ENCODE results near the gene SOX13.

Gene SOX13

DNA sequence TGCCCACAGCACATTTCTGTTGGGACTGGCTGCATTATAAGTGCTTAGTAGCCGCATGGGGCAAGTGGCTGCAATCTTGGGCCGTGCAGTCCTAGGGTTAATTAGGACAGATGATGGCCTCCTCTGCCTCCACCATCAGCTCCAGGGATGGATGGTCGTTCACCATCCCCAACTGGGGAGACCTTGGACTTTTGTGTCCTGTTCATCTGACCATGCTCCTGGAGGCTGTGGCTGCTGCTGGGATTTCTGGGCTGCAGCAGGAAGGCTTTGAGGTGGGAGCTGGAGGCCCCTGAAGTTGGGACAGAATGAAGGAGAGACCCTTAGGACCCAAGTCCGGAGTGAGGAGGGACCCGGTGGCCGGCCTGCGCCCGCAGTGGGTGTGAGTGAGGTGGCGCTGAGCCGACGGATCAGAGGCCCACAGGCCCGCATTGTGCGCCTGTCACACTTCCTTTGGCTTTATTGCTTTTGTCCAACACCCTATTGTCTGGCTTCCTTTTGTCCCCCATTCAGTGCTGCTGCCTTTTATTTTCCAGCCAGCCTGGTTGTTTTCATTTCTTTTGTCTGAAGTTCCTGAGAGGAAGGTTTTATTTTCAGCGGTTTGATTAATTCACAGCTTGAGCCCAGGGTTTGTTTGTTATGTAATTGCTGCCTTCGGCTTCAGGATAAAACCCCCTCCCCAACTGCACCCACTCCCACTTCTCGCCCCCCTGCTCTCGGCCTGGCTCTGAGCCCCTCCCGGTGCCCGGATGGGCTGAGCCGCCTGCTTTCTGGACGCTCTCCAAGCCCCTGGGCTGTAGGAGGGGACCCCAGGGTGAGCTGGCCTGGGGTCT lies 35.6 kb downstream of the SOX13 start:
- H4K20me1 ChIP-seq (ENCODE audit: control insufficient read depth, insufficient read depth, low read depth, low read length), result no peaks in the 10 kb centered on the region
- H3K27ac ChIP-seq (ENCODE audit: low read depth, low read length), result no peak overlapping the region
- no peaks in the 10 kb centered on the region for H3K79me2 ChIP-seq (ENCODE audit: control insufficient read depth, low read length)
- no peaks in the 10 kb centered on the region for H3K4me1 ChIP-seq (ENCODE audit: control insufficient read depth, low read length)
- peaks cover 3% of the 10 kb centered on the region; the same call in 1 of the 2 replicates for H3K27me3 ChIP-seq (ENCODE audit: control insufficient read depth, low read length)
- no peaks in the 10 kb centered on the region for H3K9me2 ChIP-seq (replicated peaks; ENCODE audit: control insufficient read depth, low read length)
- H3K4me2 ChIP-seq (ENCODE audit: low read length), result no peak overlapping the region
- no peaks in the 10 kb centered on the region for H3K9me3 ChIP-seq (ENCODE audit: control insufficient read depth, insufficient read depth, low read length)
- TF ChIP-seq, protein P1, sequence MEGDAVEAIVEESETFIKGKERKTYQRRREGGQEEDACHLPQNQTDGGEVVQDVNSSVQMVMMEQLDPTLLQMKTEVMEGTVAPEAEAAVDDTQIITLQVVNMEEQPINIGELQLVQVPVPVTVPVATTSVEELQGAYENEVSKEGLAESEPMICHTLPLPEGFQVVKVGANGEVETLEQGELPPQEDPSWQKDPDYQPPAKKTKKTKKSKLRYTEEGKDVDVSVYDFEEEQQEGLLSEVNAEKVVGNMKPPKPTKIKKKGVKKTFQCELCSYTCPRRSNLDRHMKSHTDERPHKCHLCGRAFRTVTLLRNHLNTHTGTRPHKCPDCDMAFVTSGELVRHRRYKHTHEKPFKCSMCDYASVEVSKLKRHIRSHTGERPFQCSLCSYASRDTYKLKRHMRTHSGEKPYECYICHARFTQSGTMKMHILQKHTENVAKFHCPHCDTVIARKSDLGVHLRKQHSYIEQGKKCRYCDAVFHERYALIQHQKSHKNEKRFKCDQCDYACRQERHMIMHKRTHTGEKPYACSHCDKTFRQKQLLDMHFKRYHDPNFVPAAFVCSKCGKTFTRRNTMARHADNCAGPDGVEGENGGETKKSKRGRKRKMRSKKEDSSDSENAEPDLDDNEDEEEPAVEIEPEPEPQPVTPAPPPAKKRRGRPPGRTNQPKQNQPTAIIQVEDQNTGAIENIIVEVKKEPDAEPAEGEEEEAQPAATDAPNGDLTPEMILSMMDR (IDR thresholded peaks at IDR 0.05; ENCODE audit: low read depth, low read length, poor library complexity, severe bottlenecking), result no peak
- TF ChIP-seq EZH2phosphoT487 (IDR thresholded peaks at IDR 0.05; ENCODE audit: borderline replicate concordance, low read length), result no peak
- no peaks in the 10 kb centered on the region for H3K36me3 ChIP-seq (ENCODE audit: control insufficient read depth, low read length)
- no peak overlapping the region for H3K4me3 ChIP-seq (ENCODE audit: low read length)
- H3F3A ChIP-seq (ENCODE audit: control insufficient read depth, insufficient read depth), result no peaks in the 10 kb centered on the region

DNA sequence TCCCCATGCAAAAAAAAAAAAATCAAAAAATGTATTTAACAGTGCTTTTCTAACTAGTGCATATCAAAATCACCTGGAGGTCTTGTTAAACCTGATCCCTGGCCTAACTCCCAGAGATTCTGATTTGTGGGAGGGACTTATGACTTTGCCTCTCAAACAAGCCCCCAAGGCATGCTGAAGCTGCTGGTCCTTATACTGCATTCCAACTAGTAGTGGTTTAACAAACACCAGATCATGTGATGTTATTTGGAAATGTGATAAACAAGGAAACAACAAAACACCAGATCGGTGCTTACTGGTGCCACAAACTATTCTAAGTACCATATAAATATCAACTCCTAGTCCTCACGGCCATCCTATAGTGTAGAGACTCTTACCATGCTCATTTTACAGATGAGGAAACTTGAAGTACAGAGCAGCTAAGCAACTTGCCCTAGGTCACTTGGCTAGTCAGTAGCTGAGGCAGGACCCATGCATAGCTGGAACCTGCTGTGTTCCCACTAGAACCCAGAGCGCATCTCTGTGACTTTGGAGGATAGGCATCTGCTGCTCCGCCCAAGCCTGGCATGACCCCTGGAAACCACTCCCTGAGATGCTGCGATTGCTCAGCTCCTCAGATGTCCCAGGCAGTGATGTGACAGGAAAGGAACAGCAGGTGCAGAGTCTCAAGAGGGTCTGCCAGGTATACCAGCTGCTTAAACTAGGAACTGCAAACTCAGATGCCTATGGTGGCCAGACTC lies 38.1 kb downstream of the SOX13 start:
- Histone ChIP-seq H3K4me2 (ENCODE audit: low read length) (no peak overlapping the region), H3K27ac (ENCODE audit: low read depth, low read length) (no peak overlapping the region), H3K4me1 (ENCODE audit: control insufficient read depth, low read length) (no peaks in the 10 kb centered on the region), H3F3A (ENCODE audit: control insufficient read depth, insufficient read depth) (no peaks in the 10 kb centered on the region), H3K27me3 (ENCODE audit: control insufficient read depth, low read length) (no peaks in the 10 kb centered on the region), H4K20me1 (ENCODE audit: control insufficient read depth, insufficient read depth, low read depth, low read length) (no peaks in the 10 kb centered on the region), H3K79me2 (ENCODE audit: control insufficient read depth, low read length) (no peaks in the 10 kb centered on the region), H3K36me3 (ENCODE audit: control insufficient read depth, low read length) (no peaks in the 10 kb centered on the region), H3K9me3 (ENCODE audit: control insufficient read depth, insufficient read depth, low read length) (no peaks in the 10 kb centered on the region), H3K9me2 (replicated peaks; ENCODE audit: control insufficient read depth, low read length) (no peaks in the 10 kb centered on the region), H3K4me3 (ENCODE audit: low read length) (no peak overlapping the region)
- no peak for TF ChIP-seq EZH2phosphoT487 (IDR thresholded peaks at IDR 0.05; ENCODE audit: borderline replicate concordance, low read length)

DNA sequence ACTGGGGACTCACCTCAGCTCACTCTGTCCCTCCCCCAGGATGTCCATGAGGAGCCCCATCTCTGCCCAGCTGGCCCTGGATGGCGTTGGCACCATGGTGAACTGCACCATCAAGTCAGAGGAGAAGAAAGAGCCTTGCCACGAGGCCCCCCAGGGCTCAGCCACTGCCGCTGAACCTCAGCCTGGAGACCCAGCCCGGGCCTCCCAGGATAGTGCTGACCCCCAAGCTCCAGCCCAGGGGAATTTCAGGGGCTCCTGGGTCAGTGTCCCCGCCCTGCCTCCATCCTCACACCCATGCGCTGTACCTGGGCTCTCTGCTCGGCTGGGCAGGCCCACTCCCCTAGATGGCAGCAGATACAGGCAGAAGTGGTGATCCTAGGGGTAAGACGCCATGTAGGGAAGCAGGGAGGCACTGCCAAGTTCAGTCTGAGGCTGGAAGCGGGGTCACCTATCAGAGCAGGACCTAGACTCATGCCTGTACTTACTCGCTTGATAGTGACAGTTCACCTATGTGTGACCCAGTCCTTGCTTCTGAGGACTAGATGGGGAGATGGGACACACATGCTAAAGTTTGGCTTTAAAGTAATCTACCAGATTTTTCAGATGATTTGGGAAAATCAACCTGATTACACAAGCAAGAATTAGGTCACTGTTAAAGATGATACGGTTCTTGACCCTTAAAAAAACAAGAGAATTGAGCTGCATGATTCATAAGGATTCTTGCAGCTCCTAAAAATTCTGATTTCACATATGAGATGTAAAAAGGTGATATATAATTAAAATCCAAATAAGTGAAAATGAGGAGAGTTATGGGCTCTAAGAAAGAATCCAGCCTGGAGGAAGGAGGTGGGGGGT lies 40.2 kb downstream of the SOX13 start:
- no peak overlapping the region for H3K4me2 ChIP-seq (ENCODE audit: low read length)
- no peak for TF ChIP-seq EZH2phosphoT487 (IDR thresholded peaks at IDR 0.05; ENCODE audit: borderline replicate concordance, low read length)
- TF ChIP-seq, protein P1 (IDR thresholded peaks at IDR 0.05; ENCODE audit: low read depth, low read length, poor library complexity, severe bottlenecking), result no peak
- H3K9me2 ChIP-seq (replicated peaks; ENCODE audit: control insufficient read depth, low read length), result no peaks in the 10 kb centered on the region
- H3K9me3 ChIP-seq (ENCODE audit: control insufficient read depth, insufficient read depth, low read length), result no peaks in the 10 kb centered on the region
- no peaks in the 10 kb centered on the region for H4K20me1 ChIP-seq (ENCODE audit: control insufficient read depth, insufficient read depth, low read depth, low read length)
- H3F3A ChIP-seq (ENCODE audit: control insufficient read depth, insufficient read depth), result no peaks in the 10 kb centered on the region
- no peaks in the 10 kb centered on the region for H3K4me1 ChIP-seq (ENCODE audit: control insufficient read depth, low read length)
- H3K27ac ChIP-seq (ENCODE audit: low read depth, low read length), result no peak overlapping the region
- H3K36me3 ChIP-seq (ENCODE audit: control insufficient read depth, low read length), result no peaks in the 10 kb centered on the region
- no peak overlapping the region for H3K4me3 ChIP-seq (ENCODE audit: low read length)
- H3K79me2 ChIP-seq (ENCODE audit: control insufficient read depth, low read length), result no peaks in the 10 kb centered on the region
- no peaks in the 10 kb centered on the region for H3K27me3 ChIP-seq (ENCODE audit: control insufficient read depth, low read length)

Measured in DOHH2 (cell line).